Spleen (tissue), 11 donors: Measurements from ENCODE around the gene BEST1. TPM values are rescaled to one million over a fixed set of nuclear protein-coding genes. Genes with fewer than 3 reads are reported as not detected.

Experiments
- DNase-seq: peaks from one replicate; pipeline ENCODE4 v3.0.0-alpha.2; 2020
- H3K27ac ChIP-seq, 8 donors: fragments of 200-600 bp; sonication (generic) in 7 of 8; 1 replicate in 4 of 8; 2 replicates in 4 of 8; pipeline versions ENCODE4 v1.5.0 to v1.8.0; 2016 to 2021; ENCODE audit warnings: inconsistent platforms in 4 of 8, mild to moderate bottlenecking in 4 of 8, moderate library complexity in 1 of 8
- H3K27me3 ChIP-seq, 7 donors: fragments of 200-600 bp; sonication (generic) in 6 of 7; replicated peaks in 1 of 7; 1 replicate in 4 of 7; 2 replicates in 3 of 7; pipeline versions ENCODE4 v1.5.0 to v1.8.0; 2016 to 2021; ENCODE audit warnings: inconsistent platforms in 3 of 7, mild to moderate bottlenecking in 1 of 7
- H3K36me3 ChIP-seq, 6 donors: fragments of 200-600 bp; sonication (generic) in 5 of 6; 1 replicate in 4 of 6; 2 replicates in 2 of 6; pipeline versions ENCODE4 v1.5.0 to v1.8.0; 2016 to 2021; ENCODE audit warnings: inconsistent platforms in 2 of 6
- H3K4me1 ChIP-seq, 6 donors: fragments of 200-600 bp; sonication (generic) in 5 of 6; 1 replicate in 3 of 6; 2 replicates in 3 of 6; pipeline versions ENCODE4 v1.5.0 to v1.8.0; 2016 to 2021; ENCODE audit warnings: inconsistent platforms in 3 of 6
- H3K4me3 ChIP-seq, 8 donors: fragments of 200-600 bp; sonication (generic) in 7 of 8; 1 replicate in 4 of 8; 2 replicates in 4 of 8; pipeline versions ENCODE4 v1.5.0 to v1.8.0; 2016 to 2021; ENCODE audit warnings: inconsistent platforms in 4 of 8, mild to moderate bottlenecking in 4 of 8, moderate library complexity in 2 of 8
- H3K9me3 ChIP-seq, 8 donors: fragments of 200-600 bp; sonication (generic) in 7 of 8; 1 replicate in 4 of 8; 2 replicates in 4 of 8; pipeline versions ENCODE4 v1.5.0 to v1.8.0; 2016 to 2021; ENCODE audit warnings: inconsistent platforms in 4 of 8
- POLR2A ChIP-seq, 3 donors: fragments of 450-650 bp; IDR thresholded peaks; one replicate each; pipeline ENCODE4 v1.5.1; 2017; ENCODE audit warnings: antibody characterized with exemption in 3 of 3, mild to moderate bottlenecking in 1 of 3
- POLR2AphosphoS5 ChIP-seq, 3 donors: sonication (generic); formaldehyde crosslinking; IDR thresholded peaks; one replicate each; pipeline ENCODE4 v1.5.1; 2017; ENCODE audit warnings: antibody characterized with exemption in 3 of 3
- WGBS, 5 donors: extraction: QIAGEN DNeasy Blood & Tissue Kit in 3 of 5; methylation state at CpG; one replicate each; pipeline versions ENCODE4 v1.1.5 to v1.1.7; 2013 to 2018; 5-methylcytosine and 5-hydroxymethylcytosine counted together
- intact Hi-C: fragments of 100-400 bp; cut with DNase I; formaldehyde crosslinking; loops from one replicate; pipeline ENCODE4 v1.15.0; 2023; ENCODE audit warnings: low total_unique reads
- polyA plus RNA-seq, 3 donors: library from polyadenylated mRNA; stranded (reverse); fragments of 200-250 nt; gene quantifications; one replicate each; pipeline ENCODE4 v1.2.1, GENCODE V29; 2013
- total RNA-seq, 7 donors: library from RNA; depleted of rRNA in 3 of 7; stranded (reverse); fragments of >200 nt in 3 of 7; fragmentation: NEBNext Ultra II Directional in 4 of 7; extraction: Animal tissue kit (Norgen Biotek cat#: 25700) in 4 of 7; gene quantifications; one replicate each; pipeline versions ENCODE4 v1.1.0 to v1.2.1, GENCODE V29; 2016 to 2021
- TF ChIP-seq, protein P1 (sequence below), 11 experiments: fragments of 200-600 bp in 7 of 11; fragments of 450-650 bp in 4 of 11; sonication (generic) in 4 of 11; IDR thresholded peaks in 8 of 11; conservative IDR thresholded peaks in 3 of 11; 1 replicate in 7 of 11; 2 replicates in 4 of 11; pipeline versions ENCODE4 v1.4.0 to v1.8.0; 2016 to 2021; ENCODE audit warnings: antibody characterized with exemption in 11 of 11, inconsistent platforms in 4 of 11, mild to moderate bottlenecking in 1 of 11
- donor health status: healthy with polysubstance abuse.
- donor health status: DM: no; HTN: no; CAD: no; lungs with moderate emphysema.
- donor health status: DM: no; HTN: no; CAD: no.
- donor health status: Bipolar disorder and iron deficiency.
- donor health status: healthy.
- donor health status: DM: no; HTN: no; CAD: no.
- donor health status: DM: yes; HTN: yes; CAD: no.

Gene BEST1
- total and polyA plus RNA-seq, 10 donors: 2.6 to 20.4 (median 10.8) TPM

DNA sequence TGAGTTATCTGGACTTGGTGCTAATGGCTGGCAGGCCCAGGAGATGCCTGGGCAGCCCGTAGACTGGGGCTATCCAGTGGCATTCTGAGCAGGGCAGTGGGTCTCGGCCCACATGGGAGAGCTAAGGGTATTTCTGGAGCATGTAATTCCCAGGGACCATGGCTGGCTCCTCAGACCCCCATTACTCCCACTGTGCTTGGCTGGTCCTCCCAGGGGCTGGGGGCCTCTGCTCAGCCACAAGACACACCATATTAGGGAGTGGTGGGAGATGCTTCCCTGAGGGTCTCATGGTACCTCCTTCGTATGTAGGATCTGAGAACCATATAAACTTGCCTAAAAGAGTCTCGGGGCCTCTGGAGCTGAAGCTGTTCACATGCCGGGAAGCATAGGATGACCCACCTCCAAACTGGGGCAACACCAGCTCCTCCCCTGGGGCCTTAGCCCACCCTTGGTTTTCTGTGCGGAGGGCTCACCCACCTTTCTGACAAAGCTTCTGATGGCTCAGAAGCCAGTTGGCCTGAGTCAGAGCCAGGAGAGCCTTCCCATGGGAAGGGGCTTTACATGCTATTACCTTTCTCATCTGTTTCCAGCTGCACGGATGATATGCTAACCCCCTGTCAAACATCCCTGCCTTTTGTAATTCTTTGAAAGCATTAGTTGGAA, 26.8 kb downstream of the BEST1 start:
- Histone ChIP-seq H3K9me3 (no peaks in the 10 kb centered on the region), H3K27me3 (no peaks in the 10 kb centered on the region), H3K27ac (peak overlapping the region in 1 of 8 donors; percentile 47), H3K4me3 (no peak overlapping the region), H3K36me3 (no peaks in the 10 kb centered on the region), H3K4me1 (peaks cover 27 to 92% (median 63%) of the 10 kb centered on the region in 6 donors)
- TF ChIP-seq, protein P1, sequence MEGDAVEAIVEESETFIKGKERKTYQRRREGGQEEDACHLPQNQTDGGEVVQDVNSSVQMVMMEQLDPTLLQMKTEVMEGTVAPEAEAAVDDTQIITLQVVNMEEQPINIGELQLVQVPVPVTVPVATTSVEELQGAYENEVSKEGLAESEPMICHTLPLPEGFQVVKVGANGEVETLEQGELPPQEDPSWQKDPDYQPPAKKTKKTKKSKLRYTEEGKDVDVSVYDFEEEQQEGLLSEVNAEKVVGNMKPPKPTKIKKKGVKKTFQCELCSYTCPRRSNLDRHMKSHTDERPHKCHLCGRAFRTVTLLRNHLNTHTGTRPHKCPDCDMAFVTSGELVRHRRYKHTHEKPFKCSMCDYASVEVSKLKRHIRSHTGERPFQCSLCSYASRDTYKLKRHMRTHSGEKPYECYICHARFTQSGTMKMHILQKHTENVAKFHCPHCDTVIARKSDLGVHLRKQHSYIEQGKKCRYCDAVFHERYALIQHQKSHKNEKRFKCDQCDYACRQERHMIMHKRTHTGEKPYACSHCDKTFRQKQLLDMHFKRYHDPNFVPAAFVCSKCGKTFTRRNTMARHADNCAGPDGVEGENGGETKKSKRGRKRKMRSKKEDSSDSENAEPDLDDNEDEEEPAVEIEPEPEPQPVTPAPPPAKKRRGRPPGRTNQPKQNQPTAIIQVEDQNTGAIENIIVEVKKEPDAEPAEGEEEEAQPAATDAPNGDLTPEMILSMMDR (IDR thresholded peaks at IDR 0.05 in 8 of 11, conservative IDR thresholded peaks at IDR 0.05 in 3 of 11): no peak
- no peak for TF ChIP-seq POLR2AphosphoS5 (IDR thresholded peaks at IDR 0.05)
- no peak for TF ChIP-seq POLR2A (IDR thresholded peaks at IDR 0.05)
- peak; percentile 44 for DNase-seq
- intact Hi-C loops: no loop called here
- WGBS, 5 donors: 73 to 89% (median 76%) methylated on average over 5 to 7 of the region's 7 CpGs

DNA sequence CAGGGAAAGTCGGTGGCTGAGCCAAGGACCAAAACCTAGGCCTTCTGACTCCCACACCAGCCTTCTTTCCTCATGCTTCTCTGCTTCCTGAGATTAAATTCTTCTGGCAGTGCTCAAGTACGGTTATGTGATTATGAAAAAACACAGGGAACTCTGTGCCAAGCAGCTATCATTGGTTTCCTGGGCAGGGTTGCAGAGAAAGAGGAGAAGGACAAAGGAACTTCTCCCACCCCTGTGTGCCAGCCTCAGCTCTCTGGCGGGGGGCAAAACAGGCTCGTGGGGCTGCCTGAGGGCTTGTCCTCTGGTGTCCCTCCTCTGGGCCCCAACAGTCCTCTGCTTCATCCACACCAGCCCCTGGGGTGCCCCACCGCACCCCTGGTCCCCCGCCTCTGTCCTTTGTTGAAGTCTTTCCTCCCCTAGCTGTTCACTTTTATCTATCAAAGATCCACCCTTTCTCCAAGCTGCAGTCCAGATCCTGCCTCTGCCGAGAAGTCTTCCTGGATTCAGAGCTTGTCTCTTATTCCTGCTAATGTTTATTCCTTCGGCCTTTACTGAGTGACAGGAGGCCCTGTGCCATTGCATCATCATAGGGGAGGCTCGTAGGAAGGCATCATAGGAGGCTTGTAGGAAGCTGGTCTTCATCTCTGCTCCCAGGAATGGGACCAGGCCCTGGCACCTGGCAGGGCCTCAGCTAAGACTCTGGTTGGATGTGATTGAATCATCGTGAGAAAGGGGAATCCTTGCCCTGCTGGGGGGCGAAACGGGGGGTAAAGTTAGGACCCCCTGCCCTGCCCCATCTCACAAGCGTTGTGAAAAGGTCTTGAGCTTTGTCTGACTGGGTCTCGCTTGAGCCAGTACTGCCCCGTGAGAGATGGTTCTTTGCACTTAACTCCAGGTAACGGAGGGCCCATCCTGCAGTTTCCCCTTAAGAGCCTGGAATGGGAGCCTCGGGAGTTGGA, 28.8 kb downstream of the BEST1 start:
- no peak overlapping the region for H3K4me3 ChIP-seq
- peak overlapping the region; percentile 42 to 81 (median 74) for H3K27ac ChIP-seq
- no peaks in the 10 kb centered on the region for H3K36me3 ChIP-seq
- TF ChIP-seq, protein P1 (IDR thresholded peaks at IDR 0.05 in 8 of 11, conservative IDR thresholded peaks at IDR 0.05 in 3 of 11): no peak
- peak; percentile 33 to 71 (median 35) for TF ChIP-seq POLR2AphosphoS5 (IDR thresholded peaks at IDR 0.05)
- TF ChIP-seq POLR2A (IDR thresholded peaks at IDR 0.05): no peak
- H3K4me1 ChIP-seq: peaks cover 11 to 90% (median 48%) of the 10 kb centered on the region in 6 donors
- intact Hi-C loops: no loop called here
- peak; percentile 72 for DNase-seq
- 62 to 75% (median 65%) methylated on average over 17 of the region's 17 CpGs for WGBS, 5 donors
- no peaks in the 10 kb centered on the region for H3K27me3 ChIP-seq
- H3K9me3 ChIP-seq: no peaks in the 10 kb centered on the region

DNA sequence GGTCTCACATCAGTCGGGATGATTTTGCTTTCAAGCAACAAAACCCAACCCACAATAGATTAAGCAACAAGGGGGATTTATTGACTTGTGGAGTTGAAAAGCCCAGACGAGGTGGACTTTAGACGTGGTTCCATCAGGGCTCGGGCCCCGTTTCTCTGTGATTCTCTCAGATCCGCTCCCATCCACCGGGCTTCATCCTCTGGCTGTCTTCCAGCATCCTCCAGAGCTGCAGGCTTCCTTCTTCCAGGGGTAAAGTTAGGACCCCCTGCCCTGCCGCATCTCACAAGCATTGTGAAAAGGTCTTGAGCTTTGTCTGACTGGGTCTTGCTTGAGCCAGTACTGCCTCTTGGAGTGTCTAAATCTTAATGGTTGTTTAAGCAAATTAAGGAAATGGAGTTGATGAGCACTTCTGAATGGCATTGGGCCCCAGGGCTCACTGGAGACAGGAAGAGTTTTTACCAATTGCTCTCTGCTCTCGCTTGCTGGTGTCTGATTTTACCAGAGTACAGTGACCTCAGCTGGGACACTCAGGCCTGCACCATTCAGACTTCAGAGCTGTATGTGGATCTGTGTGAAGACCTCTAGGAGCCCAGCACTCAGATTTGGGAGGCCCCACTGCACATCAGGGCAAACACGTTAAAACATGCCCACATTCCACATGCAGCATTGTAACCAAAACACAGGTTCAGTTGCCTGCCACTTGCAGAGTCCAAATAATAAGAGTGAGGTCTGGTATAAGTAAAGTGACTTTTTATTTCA, 30.8 kb downstream of the BEST1 start:
- H3K9me3 ChIP-seq: no peaks in the 10 kb centered on the region
- H3K36me3 ChIP-seq: no peaks in the 10 kb centered on the region
- TF ChIP-seq POLR2A (IDR thresholded peaks at IDR 0.05) (no peak), POLR2AphosphoS5 (IDR thresholded peaks at IDR 0.05) (no peak)
- TF ChIP-seq, protein P1 (IDR thresholded peaks at IDR 0.05 in 8 of 11, conservative IDR thresholded peaks at IDR 0.05 in 3 of 11): no peak
- peak; percentile 57 for DNase-seq
- no peaks in the 10 kb centered on the region for H3K27me3 ChIP-seq
- H3K4me1 ChIP-seq: peaks cover 7 to 73% (median 39%) of the 10 kb centered on the region in 6 donors
- peak overlapping the region in 5 of 8 donors; percentile 17 to 40 (median 32) for H3K27ac ChIP-seq
- intact Hi-C loops: no loop called here
- H3K4me3 ChIP-seq: no peak overlapping the region
- 65 to 80% (median 76%) methylated on average over 10 of the region's 10 CpGs for WGBS, 5 donors
